ENCODE measurements around the gene EHBP1.

DNA sequence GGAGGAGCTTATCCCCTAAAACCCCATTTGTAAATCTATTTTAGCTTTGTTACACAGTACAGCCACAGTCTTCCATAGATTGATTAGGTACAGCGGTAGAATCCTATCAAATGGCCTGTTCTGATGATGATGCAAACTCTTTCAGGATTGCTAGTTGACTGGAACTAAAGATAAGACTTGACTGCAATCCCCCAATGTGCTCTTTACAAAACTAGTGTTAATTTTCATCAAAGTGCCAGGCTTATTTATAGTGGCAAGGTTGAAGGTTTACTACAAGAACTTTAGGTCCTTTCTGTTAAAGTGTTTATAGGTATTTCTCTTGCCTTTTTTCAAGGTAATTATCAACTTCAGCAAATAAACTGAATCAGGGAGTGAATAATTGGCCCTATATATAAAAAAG, 336.1 kb downstream of the EHBP1 start:
- no peak for TF ChIP-seq CTCF (IDR thresholded peaks at IDR 0.05)
- TF ChIP-seq POLR2A (IDR thresholded peaks at IDR 0.05) = no peak
